Karpas-422 (cell line): ENCODE measurements around the gene MGLL. TPM values are rescaled to one million over a fixed set of nuclear protein-coding genes. Genes with fewer than 3 reads are reported as not detected.
"Not testable (repeated sequence)": the region's sequence is repeated elsewhere in the genome, so short reads cannot be mapped to it uniquely, and the experiment has no call there.

Source experiments
- DNase-seq: peaks from one replicate; pipeline ENCODE4 v3.0.0-alpha.2; 2015
- H2AFZ ChIP-seq: fragments of 200-600 bp; sonication (generic); 2 replicates; pipeline ENCODE4 v1.6.1; 2014; ENCODE audit warnings: antibody characterized with exemption, low read length, mixed read lengths
- H3K27ac ChIP-seq: fragments of 200-600 bp; sonication (generic); 2 replicates; pipeline ENCODE4 v1.5.1; 2014; ENCODE audit warnings: mild to moderate bottlenecking, low read length, moderate library complexity
- H3K27me3 ChIP-seq: fragments of 200-600 bp; sonication (generic); 2 replicates; pipeline ENCODE4 v1.6.1; 2014; ENCODE audit warnings: low read length, mixed read lengths
- H3K36me3 ChIP-seq: fragments of 200-600 bp; sonication (generic); 2 replicates; pipeline ENCODE4 v1.6.1; 2014; ENCODE audit warnings: low read length, mixed read lengths; ENCODE audit not compliant: insufficient read depth
- H3K4me1 ChIP-seq: fragments of 200-600 bp; sonication (generic); 2 replicates; pipeline ENCODE4 v1.6.1; 2014; ENCODE audit warnings: mild to moderate bottlenecking, low read length, mixed read lengths
- H3K4me2 ChIP-seq: fragments of 200-600 bp; sonication (generic); 2 replicates; pipeline ENCODE4 v1.6.1; 2014; ENCODE audit warnings: low read length, low read depth, mild to moderate bottlenecking; ENCODE audit not compliant: poor library complexity, severe bottlenecking
- H3K4me3 ChIP-seq: fragments of 200-600 bp; sonication (generic); 2 replicates; pipeline ENCODE4 v1.5.1; 2014; ENCODE audit warnings: mild to moderate bottlenecking, antibody characterized with exemption, low read length, mixed read lengths
- H3K79me2 ChIP-seq: fragments of 200-600 bp; sonication (generic); 2 replicates; pipeline ENCODE4 v1.6.1; 2014; ENCODE audit warnings: mild to moderate bottlenecking, low read length, mixed read lengths
- H3K9ac ChIP-seq: fragments of 200-600 bp; sonication (generic); 2 replicates; pipeline ENCODE4 v1.6.0; 2014; ENCODE audit warnings: low read length
- H3K9me2 ChIP-seq: fragments of 200-600 bp; sonication (generic), shearing (Covaris generic); replicated peaks from 2 replicates; pipeline ENCODE4 v1.6.0; 2014; ENCODE audit warnings: mild to moderate bottlenecking, low read length, moderate library complexity; ENCODE audit not compliant: insufficient read depth
- H3K9me3 ChIP-seq: fragments of 300-700, 200-600 bp; sonication (generic); 2 replicates; pipeline ENCODE4 v1.6.1; 2014; ENCODE audit warnings: low read length, mixed read lengths
- H4K20me1 ChIP-seq: fragments of 200-600 bp; sonication (generic); 2 replicates; pipeline ENCODE4 v1.6.1; 2014; ENCODE audit warnings: mild to moderate bottlenecking, antibody characterized with exemption, low read length, low read depth; ENCODE audit not compliant: insufficient read depth
- total RNA-seq: library from RNA; depleted of rRNA; stranded (reverse); fragments of >200 nt; shearing (Covaris generic); gene quantifications from 2 replicates; pipeline ENCODE4 v1.2.3, GENCODE V29; 2014; ENCODE audit warnings: low replicate concordance

MGLL gene
- total RNA-seq, 1 experiment from 2014 or later, result 58.0 TPM

GRCh38 chr3:127661600-127661999 is 160.7 kb downstream of the MGLL start:
- DNase-seq, result no peak
- no peak overlapping the region for H3K4me2 ChIP-seq
- no peak overlapping the region for H3K9ac ChIP-seq

GRCh38 chr3:127660621-127661251 is 161.6 kb downstream of the MGLL start:
- Histone ChIP-seq H3K27me3 (no peaks in the 10 kb centered on the region), H4K20me1 (no peaks in the 10 kb centered on the region), H3K9me2 (no peaks in the 10 kb centered on the region), H3K4me3 (no peak overlapping the region), H3K27ac (no peak overlapping the region), H3K4me2 (no peak overlapping the region), H3K79me2 (no peaks in the 10 kb centered on the region), H3K9me3 (no peaks in the 10 kb centered on the region), H3K4me1 (peaks cover 5% of the 10 kb centered on the region; the same call in 1 of the 2 replicates), H2AFZ (no peak overlapping the region), H3K9ac (no peak overlapping the region), H3K36me3 (no peaks in the 10 kb centered on the region)
- DNase-seq, result no peak

More at GRCh38 chr3:127661600-127661999, 160.7 kb downstream of the MGLL start:
- H3K4me3 ChIP-seq, result no peak overlapping the region
- H3K9me3 ChIP-seq, result no peaks in the 10 kb centered on the region
- H3K27ac ChIP-seq, result no peak overlapping the region
- no peaks in the 10 kb centered on the region for H3K79me2 ChIP-seq
- no peaks in the 10 kb centered on the region for H3K9me2 ChIP-seq
- H3K36me3 ChIP-seq, result 0 out of 2 replicates have a peak, but pooled peaks cover 4% of the 10 kb centered on the region
- no peaks in the 10 kb centered on the region for H3K27me3 ChIP-seq
- peaks cover 5% of the 10 kb centered on the region; the same call in 1 of the 2 replicates for H3K4me1 ChIP-seq
- no peak overlapping the region for H2AFZ ChIP-seq
- no peaks in the 10 kb centered on the region for H4K20me1 ChIP-seq

GRCh38 chr3:127658234-127658633 is 164.1 kb downstream of the MGLL start:
- Histone ChIP-seq H3K4me2 (no peak overlapping the region), H3K9me3 (no peaks in the 10 kb centered on the region), H3K9ac (no peak overlapping the region), H2AFZ (no peak overlapping the region), H3K27ac (no peak overlapping the region), H3K36me3 (0 out of 2 replicates have a peak, but pooled peaks cover 2% of the 10 kb centered on the region), H3K4me3 (no peak overlapping the region), H3K4me1 (no peaks in the 10 kb centered on the region), H3K79me2 (no peaks in the 10 kb centered on the region), H3K27me3 (no peaks in the 10 kb centered on the region), H3K9me2 (no peaks in the 10 kb centered on the region), H4K20me1 (no peaks in the 10 kb centered on the region)
- DNase-seq, result no peak

GRCh38 chr3:127656906-127657305 is 165.4 kb downstream of the MGLL start:
- DNase-seq, result no peak
- Histone ChIP-seq H3K9me2 (no peaks in the 10 kb centered on the region), H3K27ac (no peak overlapping the region), H3K27me3 (no peaks in the 10 kb centered on the region), H2AFZ (no peak overlapping the region), H3K4me1 (no peaks in the 10 kb centered on the region), H3K36me3 (0 out of 2 replicates have a peak, but pooled peaks cover 2% of the 10 kb centered on the region), H3K9ac (no peak overlapping the region), H3K79me2 (no peaks in the 10 kb centered on the region), H3K9me3 (no peaks in the 10 kb centered on the region), H3K4me2 (no peak overlapping the region), H3K4me3 (no peak overlapping the region), H4K20me1 (no peaks in the 10 kb centered on the region)

- Histone ChIP-seq H3K79me2 (no peaks in the 10 kb centered on the region), H2AFZ (no peak overlapping the region), H3K9me2 (no peaks in the 10 kb centered on the region), H3K4me1 (no peaks in the 10 kb centered on the region), H4K20me1 (no peaks in the 10 kb centered on the region), H3K4me2 (no peak overlapping the region), H3K36me3 (0 out of 2 replicates have a peak, but pooled peaks cover 2% of the 10 kb centered on the region), H3K4me3 (no peak overlapping the region), H3K9me3 (no peaks in the 10 kb centered on the region), H3K27ac (no peak overlapping the region), H3K27me3 (no peaks in the 10 kb centered on the region), H3K9ac (no peak overlapping the region)
- no peak for DNase-seq
Observed at GRCh38 chr3:127655641-127656040, 166.7 kb downstream of the MGLL start.

- not testable (repeated sequence) for H3K9me2 ChIP-seq, H4K20me1 ChIP-seq, H3K27ac ChIP-seq, H3K9ac ChIP-seq, H3K4me2 ChIP-seq, H2AFZ ChIP-seq, H3K4me3 ChIP-seq, H3K79me2 ChIP-seq, H3K36me3 ChIP-seq, H3K9me3 ChIP-seq, H3K27me3 ChIP-seq, H3K4me1 ChIP-seq, DNase-seq
Observed at GRCh38 chr3:127654993-127655392, 167.3 kb downstream of the MGLL start.

GRCh38 chr3:127654374-127654773 is 167.9 kb downstream of the MGLL start:
- Histone ChIP-seq H3K9me2 (no peaks in the 10 kb centered on the region), H3K4me1 (no peaks in the 10 kb centered on the region), H3K4me3 (no peak overlapping the region), H3K9ac (no peak overlapping the region), H3K4me2 (no peak overlapping the region), H3K27ac (no peak overlapping the region), H2AFZ (no peak overlapping the region), H3K9me3 (no peaks in the 10 kb centered on the region), H3K79me2 (no peaks in the 10 kb centered on the region), H3K36me3 (0 out of 2 replicates have a peak, but pooled peaks cover 2% of the 10 kb centered on the region), H3K27me3 (no peaks in the 10 kb centered on the region), H4K20me1 (no peaks in the 10 kb centered on the region)
- DNase-seq, result no peak

GRCh38 chr3:127652246-127652995 is 169.9 kb downstream of the MGLL start:
- no peaks in the 10 kb centered on the region for H4K20me1 ChIP-seq
- no peak overlapping the region for H3K27ac ChIP-seq
- H3K4me2 ChIP-seq, result no peak overlapping the region
- H2AFZ ChIP-seq, result no peak overlapping the region
- no peaks in the 10 kb centered on the region for H3K4me1 ChIP-seq
- H3K9me3 ChIP-seq, result no peaks in the 10 kb centered on the region
- no peaks in the 10 kb centered on the region for H3K79me2 ChIP-seq
- peak; percentile 80 for DNase-seq
- H3K36me3 ChIP-seq, result 0 out of 2 replicates have a peak, but pooled peaks cover 2% of the 10 kb centered on the region
- no peaks in the 10 kb centered on the region for H3K9me2 ChIP-seq
- H3K9ac ChIP-seq, result no peak overlapping the region
- H3K27me3 ChIP-seq, result no peaks in the 10 kb centered on the region
- no peak overlapping the region for H3K4me3 ChIP-seq
